ENCODE measurements around the gene SDK1.
"Not testable (repeated sequence)": the region's sequence is repeated elsewhere in the genome, so short reads cannot be mapped to it uniquely, and the experiment has no call there.

SDK1 gene

DNA sequence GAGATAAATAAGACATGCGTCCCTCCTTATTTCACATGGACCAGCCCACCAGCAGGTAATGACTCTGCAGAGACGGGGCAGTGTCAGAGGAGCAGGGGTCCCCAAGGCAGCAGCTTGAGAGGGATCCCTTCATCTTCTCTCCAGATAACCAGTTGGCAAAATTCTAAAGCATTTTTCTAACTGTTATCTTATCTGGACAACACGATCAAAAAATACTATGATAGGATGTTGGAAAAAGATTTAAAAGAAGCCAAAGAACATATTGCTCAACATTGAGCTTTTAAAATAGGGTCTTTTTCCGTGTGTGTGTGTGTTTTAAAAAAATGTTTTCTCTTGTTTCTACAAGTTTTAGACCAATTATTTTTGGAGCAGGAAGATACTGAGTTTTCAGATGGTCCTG, 641.2 kb downstream of the SDK1 start:
- no peak for DNase-seq

DNA sequence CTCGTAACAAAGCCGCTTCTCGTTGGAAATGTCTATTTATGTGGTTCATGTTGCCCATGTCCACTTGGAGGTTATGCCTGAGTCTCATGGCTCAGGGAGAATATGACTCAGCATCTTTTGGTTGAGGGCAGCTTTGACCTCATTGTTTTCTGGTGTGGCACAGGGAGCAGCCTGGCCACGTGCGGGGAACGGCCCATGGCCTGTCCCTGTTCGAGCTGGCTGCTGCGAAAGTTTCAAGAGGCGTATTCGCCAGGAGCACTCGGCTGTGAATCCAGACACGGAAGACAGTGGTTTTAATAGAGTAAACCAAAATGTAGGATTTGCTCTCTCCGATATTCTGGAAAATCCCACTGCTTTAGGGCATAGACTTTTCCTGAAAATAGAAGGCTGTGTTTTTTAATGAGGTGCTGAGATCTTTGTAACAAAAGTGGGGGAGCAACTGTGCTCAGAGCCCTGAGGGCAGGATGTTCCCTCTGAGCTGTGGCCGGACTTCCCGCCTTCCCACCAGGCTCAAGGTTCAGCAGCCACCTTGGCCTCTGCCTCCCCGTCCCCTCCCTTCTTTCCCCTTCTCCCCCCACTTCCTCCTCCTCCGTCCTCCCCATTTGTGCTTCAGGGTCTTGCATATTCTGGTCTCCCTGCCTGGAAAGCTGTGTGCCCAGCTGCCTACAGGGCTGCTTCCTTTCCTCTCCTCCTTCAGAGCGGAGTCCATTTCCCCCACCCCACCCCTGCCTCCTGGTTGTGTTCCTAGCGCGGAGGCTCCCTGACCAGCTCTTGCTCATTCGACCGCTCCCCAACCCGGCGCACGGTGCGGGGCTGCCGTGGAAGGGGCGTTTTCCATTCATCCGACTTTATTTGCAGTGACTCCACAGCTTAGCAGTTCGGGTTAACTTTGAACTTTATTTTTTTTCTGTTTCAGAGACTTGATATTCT, 642.0 kb downstream of the SDK1 start:
- no peak for DNase-seq

GRCh38 chr7:3943779-3944520, 642.9 kb downstream of the SDK1 start:
- DNase-seq, result no peak

DNA sequence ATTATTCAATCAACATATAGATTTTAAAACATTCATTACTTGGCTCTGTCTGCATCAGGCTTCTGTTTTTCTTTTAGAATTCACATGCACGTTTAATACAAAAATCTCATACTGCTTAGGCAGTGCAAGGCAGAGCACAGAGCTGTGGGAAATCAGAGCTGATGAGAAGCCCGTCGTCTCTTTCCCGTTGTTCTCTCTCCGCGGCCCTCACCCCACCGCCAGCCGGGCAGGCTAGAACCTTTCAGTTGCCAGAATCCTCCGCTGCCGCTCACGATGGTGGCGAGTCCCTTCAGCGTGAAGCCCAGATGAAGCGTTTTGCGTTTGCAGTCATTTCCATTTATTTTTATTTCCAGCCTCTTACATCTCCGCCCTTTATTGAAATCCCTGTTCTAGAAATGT, 648.2 kb downstream of the SDK1 start:
- no peak for DNase-seq

DNA sequence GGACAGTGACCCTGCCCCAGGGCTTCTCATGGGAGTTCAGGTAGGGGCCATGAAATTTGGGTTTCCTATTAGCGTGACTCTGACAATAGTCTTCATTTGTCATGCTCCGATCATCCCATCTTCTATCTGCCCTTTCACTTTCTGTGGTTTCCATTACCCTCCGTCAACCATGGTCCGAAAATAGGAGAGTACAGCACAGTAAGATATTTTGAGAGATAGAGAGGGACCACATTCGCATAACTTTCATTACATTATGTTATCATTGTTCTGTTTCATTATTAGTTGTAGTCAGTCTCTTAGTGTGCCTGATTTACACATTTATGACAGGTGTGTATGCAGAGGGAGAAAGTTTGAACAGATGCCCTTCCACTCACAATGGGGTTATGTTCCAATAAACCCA, 649.2 kb downstream of the SDK1 start:
- DNase-seq, result no peak

- DNase-seq, result no peak
Observed at GRCh38 chr7:3951316-3952055, 650.4 kb downstream of the SDK1 start.

DNA sequence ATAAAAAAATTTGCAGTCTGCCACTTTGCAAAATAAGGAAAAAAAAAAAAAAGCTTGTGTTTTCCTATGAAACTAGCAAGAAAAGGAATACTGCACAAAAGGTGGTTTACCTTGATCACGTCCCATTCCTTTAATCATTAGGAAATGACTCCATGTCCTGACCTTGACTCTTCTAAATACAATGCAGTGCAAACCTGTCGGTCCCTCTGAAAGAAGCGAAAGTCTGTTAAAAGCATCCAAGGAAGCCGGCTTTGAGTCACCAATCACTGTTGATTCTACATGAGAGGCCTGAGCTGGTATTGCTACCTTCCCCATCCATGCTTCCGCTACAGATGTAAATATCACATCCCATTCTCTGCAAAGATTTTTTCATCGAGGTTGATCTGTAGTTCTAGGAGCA, 652.1 kb downstream of the SDK1 start:
- no peak for DNase-seq

- DNase-seq, result no peak
Observed at GRCh38 chr7:3953946-3954345, 652.9 kb downstream of the SDK1 start.

GRCh38 chr7:3955026-3955425, 654.0 kb downstream of the SDK1 start:
- DNase-seq, result no peak

GRCh38 chr7:3955751-3956696, 655.0 kb downstream of the SDK1 start:
- DNase-seq, result no peak

DNA sequence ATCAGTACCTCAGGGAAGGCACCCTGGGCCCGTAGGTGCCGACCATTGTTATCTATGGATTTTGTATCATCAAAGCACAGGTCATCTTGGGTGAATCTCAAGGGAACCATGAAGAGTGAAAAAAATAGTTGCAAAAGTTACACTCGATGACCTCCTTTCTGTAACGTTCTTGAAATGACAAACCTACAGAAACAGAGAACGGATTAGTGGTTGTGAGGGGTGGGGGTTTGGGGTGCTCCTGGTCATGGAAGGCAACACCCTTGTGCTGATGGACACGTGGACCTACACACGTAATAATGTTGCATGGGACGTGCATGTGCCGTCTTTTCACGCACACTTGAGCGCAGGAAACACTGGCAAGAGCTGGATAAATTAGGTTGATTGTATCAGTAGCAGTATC, 655.9 kb downstream of the SDK1 start:
- DNase-seq, result no peak

DNA sequence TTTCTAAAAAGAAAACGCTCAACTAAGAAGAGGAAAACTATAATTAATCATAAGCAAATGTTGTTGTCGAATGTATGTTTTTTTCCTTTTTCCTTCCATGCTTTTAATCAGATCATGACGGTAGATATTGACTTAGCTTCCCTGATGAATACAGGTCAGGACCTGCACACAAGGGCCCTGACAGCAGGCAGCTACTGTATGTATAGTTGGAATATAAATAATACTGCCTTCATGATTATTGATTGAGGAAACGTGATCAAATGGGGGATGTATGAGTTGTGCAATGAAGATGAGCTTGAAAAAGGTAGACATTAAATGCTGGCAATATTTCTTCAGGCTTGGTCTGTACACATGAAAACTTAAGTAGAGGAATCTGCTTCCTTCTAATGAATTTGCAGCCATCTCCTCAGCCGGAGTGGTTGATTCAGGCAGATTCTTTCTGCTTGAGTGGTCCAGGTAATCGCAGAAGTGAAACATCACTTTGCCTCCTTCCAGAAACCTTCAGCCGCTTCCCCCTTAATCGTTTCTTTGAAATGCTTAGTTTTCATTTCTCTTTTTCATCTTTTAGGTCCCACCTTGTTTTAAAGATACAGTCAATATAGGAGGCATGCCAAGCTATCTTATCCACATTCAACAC, 656.5 kb downstream of the SDK1 start:
- no peak for DNase-seq

DNA sequence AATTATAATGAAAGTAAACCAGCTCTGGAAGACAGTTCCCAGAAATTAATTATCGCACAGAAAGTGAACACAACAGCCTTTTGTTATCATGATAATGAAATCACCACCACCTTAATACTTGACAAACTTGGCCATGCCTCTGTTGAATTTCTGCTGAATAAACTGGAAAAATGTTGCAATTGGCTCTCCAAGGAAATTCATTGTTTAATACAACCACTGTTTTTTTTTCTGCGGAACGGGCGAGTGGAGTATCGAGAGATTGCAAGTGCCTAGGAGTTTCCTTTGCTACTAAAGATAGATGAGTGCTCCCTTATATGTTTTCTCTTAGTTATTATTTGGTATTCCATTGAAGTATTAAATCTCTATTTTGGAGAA, 657.0 kb downstream of the SDK1 start:
- DNase-seq, result no peak

GRCh38 chr7:3959364-3959763, 658.3 kb downstream of the SDK1 start:
- no peak for DNase-seq

- no peak for DNase-seq
Observed at GRCh38 chr7:3960050-3960763, 659.2 kb downstream of the SDK1 start.

- no peak for DNase-seq
Observed at GRCh38 chr7:3960942-3961341, 659.9 kb downstream of the SDK1 start.

DNA sequence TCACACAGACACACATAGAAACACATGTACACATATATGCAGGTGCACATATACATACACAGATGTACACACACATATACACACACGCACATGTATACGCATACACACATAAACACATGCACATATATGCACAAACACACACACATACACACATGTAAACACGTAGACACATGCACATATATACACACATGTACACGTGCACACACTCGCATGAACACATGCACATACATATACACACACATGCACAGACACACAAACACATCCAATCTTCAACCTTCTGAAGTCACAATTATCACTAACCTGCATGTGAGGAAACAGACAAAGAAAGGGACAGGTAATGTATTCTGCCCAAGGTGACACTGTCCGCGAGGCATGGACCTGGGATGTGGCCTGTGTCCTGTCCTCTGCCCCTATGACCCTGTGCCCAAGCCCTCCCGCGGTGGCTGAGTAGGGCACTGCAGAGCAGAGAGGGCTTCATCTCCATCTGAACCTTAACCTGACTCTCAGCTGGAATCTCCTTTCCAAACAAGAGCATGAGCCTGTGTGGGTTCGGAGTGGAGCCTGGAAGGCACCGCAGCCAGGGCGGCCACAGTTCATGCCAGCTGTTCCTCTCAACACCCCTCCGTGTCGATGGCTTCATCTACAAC, 660.9 kb downstream of the SDK1 start:
- no peak for DNase-seq

DNA sequence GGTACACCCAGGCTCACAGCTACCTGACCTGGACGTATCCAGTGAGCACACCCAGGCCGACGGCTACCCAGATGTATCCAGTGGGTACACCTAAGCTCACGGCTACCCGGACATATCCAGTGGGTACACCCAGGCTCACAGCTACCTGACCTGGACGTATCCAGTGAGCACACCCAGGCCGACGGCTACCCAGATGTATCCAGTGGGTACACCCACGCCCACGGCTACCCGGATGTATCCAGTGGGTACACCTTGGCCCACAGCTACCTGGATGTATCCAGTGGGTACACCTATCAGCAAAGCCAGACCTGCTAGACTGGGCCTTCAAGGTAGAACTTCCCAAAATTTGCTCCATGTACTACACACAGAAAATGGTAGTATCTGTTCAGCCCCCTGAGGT, 662.7 kb downstream of the SDK1 start:
- DNase-seq, result not testable (repeated sequence)

DNA sequence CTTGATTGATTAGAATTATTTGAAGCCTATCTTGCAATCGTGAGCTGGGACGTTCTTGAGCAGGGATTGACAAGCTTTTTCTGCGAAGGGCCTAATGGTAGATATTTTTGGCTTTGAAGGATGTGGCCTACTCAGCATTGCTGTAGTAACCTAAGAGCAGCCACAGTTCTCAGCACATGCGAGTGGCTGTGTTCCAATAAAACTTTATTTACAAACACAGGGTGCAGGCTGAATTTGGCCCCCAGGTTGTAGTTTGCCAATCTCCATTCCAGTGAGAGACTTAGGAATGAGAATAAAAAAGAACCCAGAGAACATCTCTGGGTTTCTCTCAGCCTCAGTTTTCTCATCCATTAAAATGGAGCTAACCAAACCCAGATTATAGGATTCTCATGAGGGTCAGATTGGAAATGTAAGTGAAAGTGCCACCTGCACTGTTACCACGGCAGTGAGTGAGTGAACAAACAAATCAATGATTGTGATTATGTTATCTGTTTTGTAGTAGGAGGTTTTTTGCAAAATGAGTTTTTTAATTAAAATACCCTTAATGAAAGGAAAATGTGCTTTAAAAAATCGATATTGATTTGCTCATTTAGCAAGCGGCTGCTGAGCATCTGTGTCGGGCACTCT, 664.0 kb downstream of the SDK1 start:
- no peak for DNase-seq

- no peak for DNase-seq
Observed at GRCh38 chr7:3965794-3966395, 664.8 kb downstream of the SDK1 start.

All from NCI-H446 treated with DMSO at 0.1 percent for 48 hours (cell line).